ENCODE data around the gene SOX21. TPM values are rescaled to one million over a fixed set of nuclear protein-coding genes. Genes with fewer than 3 reads are reported as not detected.

Gene SOX21
- polyA plus RNA-seq, 1 donor (not counting 4 experiments of a cell fraction or from before 2014, with no cell fraction given), result not detected

DNA sequence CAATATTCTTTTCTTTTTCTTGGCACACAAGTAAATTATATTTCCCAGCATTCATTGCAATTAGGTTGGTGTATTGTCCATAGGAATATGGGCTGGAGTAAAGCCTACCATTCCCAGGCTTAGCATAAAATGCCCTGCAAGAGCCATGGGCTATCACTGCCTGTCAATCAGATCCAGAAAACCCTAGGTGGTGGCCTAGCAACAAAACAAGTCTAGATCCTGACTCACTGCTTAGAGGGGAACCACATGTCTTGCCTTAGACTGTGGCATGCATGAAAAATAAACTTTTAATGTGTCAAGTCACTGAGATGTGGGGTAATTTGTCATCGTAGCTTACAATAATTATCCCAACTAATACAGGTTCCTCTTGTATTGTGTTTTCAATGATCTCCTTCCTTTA, 16.2 kb downstream of the SOX21 start:
- TF ChIP-seq CTCF (optimal IDR thresholded peaks at IDR 0.05 in 1 of 3, IDR thresholded peaks at IDR 0.05 in 1 of 3, conservative IDR thresholded peaks at IDR 0.05 in 1 of 3; ENCODE audit: extremely low read depth in 1 of 3, insufficient read depth in 2 of 3, low read length in 3 of 3) (no peak), EZH2 (IDR thresholded peaks at IDR 0.05; ENCODE audit: low read length) (no peak)
- DNase-seq (ENCODE audit: low read depth, low spot score) (no peak), FAIRE-seq (no peak)
- Histone ChIP-seq H3K36me3 (ENCODE audit: control insufficient read depth in 2 of 2, extremely low read depth in 1 of 2, insufficient read depth in 2 of 2, low read length in 2 of 2) (no peaks in the 10 kb centered on the region), H2AFZ (ENCODE audit: control insufficient read depth, low read length) (no peak overlapping the region), H3K27ac (ENCODE audit: control insufficient read depth, insufficient read depth, low read length) (no peak overlapping the region), H3K27me3 (ENCODE audit: control insufficient read depth, extremely low read depth, insufficient read depth, low read length) (no peaks in the 10 kb centered on the region), H4K20me1 (ENCODE audit: control insufficient read depth, extremely low read depth, insufficient read depth, low read length) (no peaks in the 10 kb centered on the region), H3K79me2 (ENCODE audit: control insufficient read depth, insufficient read depth, low read length) (no peaks in the 10 kb centered on the region), H3K9me1 (ENCODE audit: control insufficient read depth, extremely low read depth, insufficient read depth, low read length) (no peaks in the 10 kb centered on the region), H3K9ac (ENCODE audit: control insufficient read depth, extremely low read depth, insufficient read depth, low read length) (no peak overlapping the region), H3K4me1 (ENCODE audit: control insufficient read depth, extremely low read depth, insufficient read depth, low read length) (no peaks in the 10 kb centered on the region), H3K9me3 (ENCODE audit: control insufficient read depth, low read depth, low read length) (no peaks in the 10 kb centered on the region), H3K4me2 (ENCODE audit: control insufficient read depth, extremely low read depth, insufficient read depth, low read depth, low read length) (no peak overlapping the region), H3K4me3 (ENCODE audit: control insufficient read depth in 2 of 3, extremely low read depth in 1 of 3, insufficient read depth in 2 of 3, low read depth in 1 of 3, low read length in 3 of 3) (no peak overlapping the region)
- dilution Hi-C loops (cut with MboI; ENCODE audit: extremely low pct_ligation_motif_present, low sequenced_read_pairs), result no loop called here

- DNase-seq (ENCODE audit: low read depth, low spot score) (no peak), FAIRE-seq (no peak)
- dilution Hi-C loops (cut with MboI; ENCODE audit: extremely low pct_ligation_motif_present, low sequenced_read_pairs), result no loop called here
- H3K4me1 ChIP-seq (ENCODE audit: control insufficient read depth, extremely low read depth, insufficient read depth, low read length), result no peaks in the 10 kb centered on the region
- H2AFZ ChIP-seq (ENCODE audit: control insufficient read depth, low read length), result no peak overlapping the region
- no peak overlapping the region for H3K27ac ChIP-seq (ENCODE audit: control insufficient read depth, insufficient read depth, low read length)
- no peaks in the 10 kb centered on the region for H3K9me1 ChIP-seq (ENCODE audit: control insufficient read depth, extremely low read depth, insufficient read depth, low read length)
- no peak for TF ChIP-seq CTCF (optimal IDR thresholded peaks at IDR 0.05 in 1 of 3, IDR thresholded peaks at IDR 0.05 in 1 of 3, conservative IDR thresholded peaks at IDR 0.05 in 1 of 3; ENCODE audit: extremely low read depth in 1 of 3, insufficient read depth in 2 of 3, low read length in 3 of 3)
- no peak for TF ChIP-seq EZH2 (IDR thresholded peaks at IDR 0.05; ENCODE audit: low read length)
- no peaks in the 10 kb centered on the region for H3K36me3 ChIP-seq (ENCODE audit: control insufficient read depth in 2 of 2, extremely low read depth in 1 of 2, insufficient read depth in 2 of 2, low read length in 2 of 2)
- H3K4me2 ChIP-seq (ENCODE audit: control insufficient read depth, extremely low read depth, insufficient read depth, low read depth, low read length), result no peak overlapping the region
- no peaks in the 10 kb centered on the region for H3K27me3 ChIP-seq (ENCODE audit: control insufficient read depth, extremely low read depth, insufficient read depth, low read length)
- H4K20me1 ChIP-seq (ENCODE audit: control insufficient read depth, extremely low read depth, insufficient read depth, low read length), result no peaks in the 10 kb centered on the region
- no peak overlapping the region for H3K4me3 ChIP-seq (ENCODE audit: control insufficient read depth in 2 of 3, extremely low read depth in 1 of 3, insufficient read depth in 2 of 3, low read depth in 1 of 3, low read length in 3 of 3)
- no peak overlapping the region for H3K9ac ChIP-seq (ENCODE audit: control insufficient read depth, extremely low read depth, insufficient read depth, low read length)
- H3K79me2 ChIP-seq (ENCODE audit: control insufficient read depth, insufficient read depth, low read length), result no peaks in the 10 kb centered on the region
- H3K9me3 ChIP-seq (ENCODE audit: control insufficient read depth, low read depth, low read length), result no peaks in the 10 kb centered on the region
Observed at GRCh38 chr13:94692030-94692429, 20.3 kb downstream of the SOX21 start.
